Measurements from ENCODE around the gene MBD1.
"Not testable (repeated sequence)": the region's sequence is repeated elsewhere in the genome, so short reads cannot be mapped to it uniquely, and the experiment has no call there.

MBD1 gene

GRCh38 chr18:50281295-50281971 is at the start of gene MBD1:
Gene MBD1, minus strand, starts transcription at chr18:50281523. Its CDS starts 1,531 bp downstream, at chr18:50279992.
- peak; percentile 97 for DNase-seq

- no peak for DNase-seq
Measured at GRCh38 chr18:50330176-50330575, 48.9 kb upstream of the MBD1 start.

GRCh38 chr18:50327983-50328382 is 46.7 kb upstream of the MBD1 start:
- DNase-seq, result no peak

- no peak for DNase-seq
Measured at GRCh38 chr18:50320719-50321118, 39.4 kb upstream of the MBD1 start.

GRCh38 chr18:50315100-50315871 is 34.0 kb upstream of the MBD1 start:
- no peak for DNase-seq

- no peak for DNase-seq
Measured at GRCh38 chr18:50313873-50314460, 32.6 kb upstream of the MBD1 start.

GRCh38 chr18:50313031-50313607 is 31.8 kb upstream of the MBD1 start:
- DNase-seq, result no peak

GRCh38 chr18:50312296-50313030 is 31.1 kb upstream of the MBD1 start:
- no peak for DNase-seq

- no peak for DNase-seq
Measured at GRCh38 chr18:50311650-50312049, 30.3 kb upstream of the MBD1 start.

- no peak for DNase-seq
Measured at GRCh38 chr18:50310080-50310479, 28.8 kb upstream of the MBD1 start.

- DNase-seq, result not testable (repeated sequence)
Measured at GRCh38 chr18:50308851-50309250, 27.5 kb upstream of the MBD1 start.

- DNase-seq, result peak; percentile 93
Measured at GRCh38 chr18:50307738-50308470, 26.6 kb upstream of the MBD1 start.

GRCh38 chr18:50307400-50307737 is 26.0 kb upstream of the MBD1 start:
- no peak for DNase-seq

GRCh38 chr18:50306944-50307343 is 25.6 kb upstream of the MBD1 start:
- DNase-seq, result no peak

GRCh38 chr18:50301074-50301473 is 19.8 kb upstream of the MBD1 start:
- DNase-seq, result no peak

- DNase-seq, result no peak
Measured at GRCh38 chr18:50299626-50300388, 18.5 kb upstream of the MBD1 start.

- no peak for DNase-seq
Measured at GRCh38 chr18:50298443-50299284, 17.3 kb upstream of the MBD1 start.

- DNase-seq, result peak; percentile 82
Measured at GRCh38 chr18:50297621-50298442, 16.5 kb upstream of the MBD1 start.

GRCh38 chr18:50293039-50293438 is 11.7 kb upstream of the MBD1 start:
- DNase-seq, result no peak

- DNase-seq, result no peak
Measured at GRCh38 chr18:50289108-50289443, 7.8 kb upstream of the MBD1 start.
